HepG2 (cell line): ENCODE results near the gene NUP93. TPM values are rescaled to one million over a fixed set of nuclear protein-coding genes. Genes with fewer than 3 reads are reported as not detected.

Experiments
- ATAC-seq: fragments of 200-7000 bp; cut with Tn5 transposase; 3 replicates; pipeline ENCODE4 v1.9.1; 2020; ENCODE audit warnings: mild to moderate bottlenecking, moderate library complexity
- BruUV-seq: library from RNA; stranded (reverse); fragments of 400-500 nt; replicated peaks from 2 replicates; lab custom pipeline; 2021; lab: Mats Ljungman, UMichigan
- CTCF ChIA-PET: fragments of 300-600 bp; formaldehyde crosslinking; extraction: SDS; loops from one replicate; lab custom pipeline; 2021; ENCODE audit warnings: low total read pairs, inconsistent platforms, low intra/inter-chr PET ratio; lab: Yijun Ruan, JAX
- POLR2A ChIA-PET: fragments of 350-600 bp; sonication (Branson Sonifier 250); formaldehyde crosslinking; loops from one replicate; lab custom pipeline; 2020; ENCODE audit warnings: antibody characterized with exemption, inconsistent platforms; lab: Yijun Ruan, JAX
- DNase-seq: peaks from one replicate; pipeline ENCODE4 v3.0.0-alpha.2; 2015; ENCODE audit warnings: low spot score
- FAIRE-seq: peaks from 3 replicates; lab custom pipeline; 2011; peaks lifted over from hg19 to GRCh38; lab: Jason Lieb, UNC
- H2AFZ ChIP-seq: one replicate; pipeline ENCODE4 v1.6.1; 2011; ENCODE audit warnings: low read length, inconsistent platforms
- H3K27ac ChIP-seq: fragments of 300-600 bp; 3 replicates; pipeline ENCODE4 v1.8.0; 2011; ENCODE audit warnings: mixed run types, mild to moderate bottlenecking, mixed read lengths, low read length, inconsistent platforms; ENCODE audit not compliant: insufficient read depth; ENCODE audit errors: extremely low read length
- H3K27me3 ChIP-seq, 2 experiments: fragments of 200-600 bp in 1 of 2; 2 replicates in 1 of 2; 3 replicates in 1 of 2; pipeline versions ENCODE4 v1.6.0 to v1.8.0; 2011; ENCODE audit warnings: low read length in 2 of 2, mild to moderate bottlenecking in 2 of 2, moderate library complexity in 2 of 2, inconsistent platforms in 1 of 2; ENCODE audit not compliant: insufficient read depth in 2 of 2, control insufficient read depth in 1 of 2
- H3K36me3 ChIP-seq, 2 experiments: fragments of 200-600 bp in 1 of 2; replicated peaks in 1 of 2; 2 replicates in 1 of 2; 3 replicates in 1 of 2; pipeline versions ENCODE4 v1.5.1 to v1.8.0; 2011; ENCODE audit warnings: low read length in 2 of 2, inconsistent platforms in 1 of 2; ENCODE audit not compliant: insufficient read depth in 2 of 2, control insufficient read depth in 1 of 2
- H3K4me1 ChIP-seq: 2 replicates; pipeline ENCODE4 v1.5.1; 2012; ENCODE audit warnings: low read length, inconsistent platforms; ENCODE audit not compliant: insufficient read depth
- H3K4me2 ChIP-seq: 2 replicates; pipeline ENCODE4 v1.6.0; 2011; ENCODE audit warnings: low read depth, low read length, inconsistent platforms
- H3K4me3 ChIP-seq, 3 experiments: fragments of 200-600 bp in 1 of 3; sonication (generic), shearing (Covaris generic) in 1 of 3; replicated peaks in 1 of 3; 2 replicates each; pipeline ENCODE4 v1.5.1; 2011 to 2016; ENCODE audit warnings: low read length in 3 of 3, inconsistent platforms in 2 of 3, low read depth in 2 of 3, mild to moderate bottlenecking in 2 of 3, control low read depth in 1 of 3, mixed read lengths in 1 of 3; ENCODE audit not compliant: insufficient read depth in 1 of 3
- H3K79me2 ChIP-seq: one replicate; pipeline ENCODE4 v1.6.1; 2011; ENCODE audit warnings: low read length, inconsistent platforms; ENCODE audit not compliant: insufficient read depth
- H3K9ac ChIP-seq: 2 replicates; pipeline ENCODE4 v1.6.0; 2011; ENCODE audit warnings: mild to moderate bottlenecking, low read depth, low read length, inconsistent platforms; ENCODE audit not compliant: insufficient read depth
- H3K9me3 ChIP-seq: 2 replicates; pipeline ENCODE4 v1.5.1; 2012; ENCODE audit warnings: mild to moderate bottlenecking, low read length
- H4K20me1 ChIP-seq: 2 replicates; pipeline ENCODE4 v1.6.0; 2011; ENCODE audit warnings: inconsistent platforms, mild to moderate bottlenecking, low read length, moderate library complexity; ENCODE audit not compliant: insufficient read depth
- GABPA ChIP-seq, 2 experiments: IDR thresholded peaks; 2 replicates each; pipeline ENCODE4 v1.6.1; 2011 to 2016; ENCODE audit warnings: low read depth in 2 of 2, low read length in 1 of 2, missing biosample characterization in 1 of 2, missing genetic modification characterization in 1 of 2
- HMG20B ChIP-seq: conservative IDR thresholded peaks from 2 replicates; pipeline ENCODE4 v1.6.1; 2016; ENCODE audit warnings: missing genetic modification reagents, missing compliant biosample characterization
- HOMEZ ChIP-seq: IDR thresholded peaks from 2 replicates; pipeline ENCODE4 v1.6.1; 2016; ENCODE audit warnings: low read depth
- LBX2 ChIP-seq: sonication (generic); formaldehyde crosslinking; IDR thresholded peaks from 2 replicates; pipeline ENCODE4 v1.5.0; 2020; ENCODE audit warnings: missing genetic modification reagents, mild to moderate bottlenecking, borderline replicate concordance
- MTA3 ChIP-seq: sonication (generic); formaldehyde crosslinking; IDR thresholded peaks from 2 replicates; pipeline ENCODE4 v1.4.0; 2020; ENCODE audit warnings: missing genetic modification reagents
- MTERF4 ChIP-seq: sonication (generic); formaldehyde crosslinking; IDR thresholded peaks from 2 replicates; pipeline ENCODE4 v1.8.0; 2023; ENCODE audit warnings: mild to moderate bottlenecking, missing genetic modification reagents
- NR1H2 ChIP-seq: sonication (generic); formaldehyde crosslinking; IDR thresholded peaks from 2 replicates; pipeline ENCODE4 v1.8.1; 2022; ENCODE audit warnings: low read depth, missing genetic modification reagents, borderline replicate concordance
- POLR2AphosphoS2 ChIP-seq: IDR thresholded peaks from 2 replicates; pipeline ENCODE4 v1.6.1; 2011; ENCODE audit warnings: low read depth, low read length, improper control_type of control experiment
- THAP7 ChIP-seq: sonication (generic); formaldehyde crosslinking; IDR thresholded peaks from 2 replicates; pipeline ENCODE4 v1.8.1; 2023; ENCODE audit warnings: mild to moderate bottlenecking, missing genetic modification reagents
- ZFP62 ChIP-seq: sonication (generic); formaldehyde crosslinking; IDR thresholded peaks from 2 replicates; pipeline ENCODE4 v1.4.0; 2020; ENCODE audit warnings: missing genetic modification reagents
- ZFP90 ChIP-seq: sonication (generic); formaldehyde crosslinking; IDR thresholded peaks from 2 replicates; pipeline ENCODE4 v1.8.0; 2022; ENCODE audit warnings: missing genetic modification reagents, mild to moderate bottlenecking, inconsistent platforms, borderline replicate concordance
- ZNF589 ChIP-seq: sonication (generic); formaldehyde crosslinking; conservative IDR thresholded peaks from 2 replicates; pipeline ENCODE4 v1.8.0; 2022; ENCODE audit warnings: mild to moderate bottlenecking, moderate library complexity, missing genetic modification reagents
- ZNF720 ChIP-seq: sonication (generic); formaldehyde crosslinking; IDR thresholded peaks from 2 replicates; pipeline ENCODE4 v1.4.0; 2020; ENCODE audit warnings: missing genetic modification reagents
- ZSCAN29 ChIP-seq: sonication (generic); formaldehyde crosslinking; conservative IDR thresholded peaks from 2 replicates; pipeline ENCODE4 v1.4.0; 2020; ENCODE audit warnings: mild to moderate bottlenecking, missing genetic modification reagents
- ZSCAN30 ChIP-seq: sonication (generic); formaldehyde crosslinking; IDR thresholded peaks from 2 replicates; pipeline ENCODE4 v1.5.0; 2020; ENCODE audit warnings: mild to moderate bottlenecking, missing genetic modification reagents
- ZSCAN5A ChIP-seq: sonication (generic); formaldehyde crosslinking; IDR thresholded peaks from 2 replicates; pipeline ENCODE4 v1.8.0; 2022; ENCODE audit warnings: mild to moderate bottlenecking, missing genetic modification reagents, borderline replicate concordance
- WGBS: methylation state at CpG from one replicate; pipeline ENCODE4 v1.1.6; 2017; ENCODE audit warnings: low lambda C conversion rate; 5-methylcytosine and 5-hydroxymethylcytosine counted together
- in situ Hi-C: cut with HindIII; loops from 2 replicates; pipeline ENCODE4 v1.10.0; 2017; ENCODE audit warnings: low pct_unique_long_range_greater_than_20kb; ENCODE audit not compliant: extremely low pct_ligation_motif_present
- intact Hi-C: fragments of 100-400 bp; cut with micrococcal nuclease; formaldehyde crosslinking; loops from one replicate; pipeline ENCODE4 v1.10.0; 2022; ENCODE audit not compliant: unreplicated experiment
- polyA plus RNA-seq, 8 experiments: library from polyadenylated mRNA; depleted of rRNA in 3 of 8; stranded (reverse) in 7 of 8; unstranded in 1 of 8; fragments of >200 nt; fragmentation: Illumina TruSeq in 4 of 8; extraction: Trizol in 4 of 8; gene quantifications; 2 replicates each; pipeline versions ENCODE4 v1.2.1 to v1.2.3, GENCODE V29; 2011 to 2016; ENCODE audit warnings: low read depth in 4 of 8, missing spikeins in 1 of 8, mixed read lengths in 1 of 8; ENCODE audit not compliant: insufficient read depth in 1 of 8
- total RNA-seq, 5 experiments: library from RNA; depleted of rRNA; stranded (reverse); fragments of >200 nt; fragmentation: Illumina TruSeq; extraction: Trizol; gene quantifications; 2 replicates each; pipeline ENCODE4 v1.2.3, GENCODE V29; 2016; ENCODE audit warnings: low read depth in 1 of 5

Gene NUP93
- total and polyA plus RNA-seq, 2 of the 13 experiments (the other 11 are each of a cell fraction or from before 2014, with no cell fraction given), result 58.5 to 140 TPM

GRCh38 chr16:56777001-56777400 is 47.1 kb downstream of the NUP93 start:
- POLR2A ChIA-PET, result no interaction called here
- Histone ChIP-seq H3K9me3 (no peaks in the 10 kb centered on the region), H3K9ac (no peak overlapping the region), H3K27me3 (no peaks in the 10 kb centered on the region), H3K4me3 (no peak overlapping the region), H2AFZ (no peak overlapping the region), H4K20me1 (no peaks in the 10 kb centered on the region), H3K36me3 (no peaks in the 10 kb centered on the region), H3K4me1 (no peaks in the 10 kb centered on the region), H3K79me2 (no peaks in the 10 kb centered on the region), H3K4me2 (no peak overlapping the region), H3K27ac (no peak overlapping the region)
- CTCF ChIA-PET, result no interaction called here
- 98% methylated on average over 5 of the region's 5 CpGs for WGBS
- TF ChIP-seq GABPA (IDR thresholded peaks at IDR 0.05; ENCODE audit: low read depth, low read length), result no peak
- no peak for TF ChIP-seq GABPA (CRISPR knock-in tag; IDR thresholded peaks at IDR 0.05; ENCODE audit: low read depth)
- no peak for TF ChIP-seq ZNF720 (CRISPR knock-in tag)
- TF ChIP-seq HMG20B, result no peak
- no peak for TF ChIP-seq ZSCAN29 (CRISPR knock-in tag)
- no peak for TF ChIP-seq ZNF589 (CRISPR knock-in tag)
- TF ChIP-seq MTERF4, result no peak
- no peak for TF ChIP-seq THAP7
- no peak for TF ChIP-seq MTA3 (CRISPR knock-in tag)
- TF ChIP-seq ZSCAN5A, result no peak
- no peak for TF ChIP-seq NR1H2 (CRISPR knock-in tag)
- no peak for TF ChIP-seq HOMEZ (CRISPR knock-in tag)
- TF ChIP-seq ZSCAN30 (CRISPR knock-in tag), result no peak
- no peak for TF ChIP-seq LBX2 (CRISPR knock-in tag)
- TF ChIP-seq ZFP90 (CRISPR knock-in tag), result no peak
- no peak for TF ChIP-seq ZFP62
- TF ChIP-seq POLR2AphosphoS2, result no peak
- DNase-seq (no peak), FAIRE-seq (no peak), ATAC-seq (no peak)
- intact Hi-C loops, result no loop called here
- no TSS peak for BruUV-seq
- in situ Hi-C loops, result no loop called here
